DOHH2 (cell line): ENCODE results near the gene ACMSD.

Experiments
- EZH2phosphoT487 ChIP-seq: fragments of 200-600 bp; sonication (generic); IDR thresholded peaks from 2 replicates; pipeline ENCODE4 v1.6.1; 2017; ENCODE audit warnings: borderline replicate concordance, mild to moderate bottlenecking, antibody characterized with exemption, low read length, moderate library complexity, mixed read lengths
- TF ChIP-seq, protein P1 (sequence below): fragments of 200-600 bp; sonication (generic); IDR thresholded peaks from one replicate; pipeline ENCODE4 v1.5.1; 2014; ENCODE audit warnings: antibody characterized with exemption, mild to moderate bottlenecking, low read depth, low read length; ENCODE audit not compliant: poor library complexity, severe bottlenecking

DNA sequence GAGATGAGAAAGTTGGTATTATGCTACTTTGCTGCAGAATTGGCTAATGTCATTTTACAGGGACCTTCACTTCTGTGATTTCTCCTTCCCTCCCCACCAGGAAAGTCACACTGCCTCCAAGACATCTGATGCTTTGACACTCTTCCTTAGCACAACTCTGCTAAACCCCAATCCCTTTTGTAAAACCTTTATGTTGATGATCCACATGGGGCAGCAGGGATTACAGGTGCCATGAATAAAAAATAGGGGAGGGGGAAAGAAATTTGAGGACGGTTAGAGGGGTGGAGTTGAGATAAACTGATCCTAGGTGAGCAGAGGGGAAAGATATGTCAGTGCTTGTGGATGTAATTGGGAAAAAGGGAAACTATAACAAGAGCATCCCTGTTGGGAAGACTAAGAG, 106.6 kb downstream of the ACMSD start:
- TF ChIP-seq, protein P1, sequence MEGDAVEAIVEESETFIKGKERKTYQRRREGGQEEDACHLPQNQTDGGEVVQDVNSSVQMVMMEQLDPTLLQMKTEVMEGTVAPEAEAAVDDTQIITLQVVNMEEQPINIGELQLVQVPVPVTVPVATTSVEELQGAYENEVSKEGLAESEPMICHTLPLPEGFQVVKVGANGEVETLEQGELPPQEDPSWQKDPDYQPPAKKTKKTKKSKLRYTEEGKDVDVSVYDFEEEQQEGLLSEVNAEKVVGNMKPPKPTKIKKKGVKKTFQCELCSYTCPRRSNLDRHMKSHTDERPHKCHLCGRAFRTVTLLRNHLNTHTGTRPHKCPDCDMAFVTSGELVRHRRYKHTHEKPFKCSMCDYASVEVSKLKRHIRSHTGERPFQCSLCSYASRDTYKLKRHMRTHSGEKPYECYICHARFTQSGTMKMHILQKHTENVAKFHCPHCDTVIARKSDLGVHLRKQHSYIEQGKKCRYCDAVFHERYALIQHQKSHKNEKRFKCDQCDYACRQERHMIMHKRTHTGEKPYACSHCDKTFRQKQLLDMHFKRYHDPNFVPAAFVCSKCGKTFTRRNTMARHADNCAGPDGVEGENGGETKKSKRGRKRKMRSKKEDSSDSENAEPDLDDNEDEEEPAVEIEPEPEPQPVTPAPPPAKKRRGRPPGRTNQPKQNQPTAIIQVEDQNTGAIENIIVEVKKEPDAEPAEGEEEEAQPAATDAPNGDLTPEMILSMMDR, result no peak
- no peak for TF ChIP-seq EZH2phosphoT487
